ENCODE data around the gene PCED1B.
A peak's percentile ranks its signal among the peaks of the same experiment; 100 is the strongest.

PCED1B gene

GRCh38 chr12:47274760-47275159 lies 195.3 kb downstream of the PCED1B start:
- no peaks in the 10 kb centered on the region for H3K79me2 ChIP-seq (ENCODE audit: insufficient read depth, low read length)
- H4K20me1 ChIP-seq (ENCODE audit: low read depth, low read length) = no peaks in the 10 kb centered on the region
- H3K9me2 ChIP-seq (replicated peaks; ENCODE audit: insufficient read depth, low read length) = no peaks in the 10 kb centered on the region
- no peak overlapping the region for H3K4me2 ChIP-seq (ENCODE audit: low read depth, low read length, poor library complexity, severe bottlenecking)
- no peak overlapping the region for H3K9ac ChIP-seq (ENCODE audit: low read length)
- H3K4me3 ChIP-seq (ENCODE audit: insufficient read depth, low read length, poor library complexity, severe bottlenecking) = no peak overlapping the region
- H3K27ac ChIP-seq (ENCODE audit: low read depth, low read length) = no peak overlapping the region
- no peaks in the 10 kb centered on the region for H3K36me3 ChIP-seq (ENCODE audit: low read length)
- no peaks in the 10 kb centered on the region for H3K9me3 ChIP-seq (ENCODE audit: insufficient read depth, low read length)
- TF ChIP-seq CTCF (IDR thresholded peaks at IDR 0.05; ENCODE audit: insufficient read depth, low read length, poor library complexity, severe bottlenecking) = no peak
- TF ChIP-seq EZH2phosphoT487 (conservative IDR thresholded peaks at IDR 0.05; ENCODE audit: low read length) = no peak
- no peaks in the 10 kb centered on the region for H3K27me3 ChIP-seq (ENCODE audit: low read length)
- peaks cover 21% of the 10 kb centered on the region for H3F3A ChIP-seq (ENCODE audit: insufficient read depth)
- no peak overlapping the region for H2AFZ ChIP-seq (ENCODE audit: low read depth, low read length, severe bottlenecking)

- TF ChIP-seq CTCF (IDR thresholded peaks at IDR 0.05; ENCODE audit: insufficient read depth, low read length, poor library complexity, severe bottlenecking) (no peak), EZH2phosphoT487 (conservative IDR thresholded peaks at IDR 0.05; ENCODE audit: low read length) (no peak)
- no peaks in the 10 kb centered on the region for H3K27me3 ChIP-seq (ENCODE audit: low read length)
- H4K20me1 ChIP-seq (ENCODE audit: low read depth, low read length) = no peaks in the 10 kb centered on the region
- H3K9ac ChIP-seq (ENCODE audit: low read length) = no peak overlapping the region
- H3K27ac ChIP-seq (ENCODE audit: low read depth, low read length) = peak overlapping the region; percentile 44; the same call in 1 of the 2 replicates
- no peaks in the 10 kb centered on the region for H3K9me3 ChIP-seq (ENCODE audit: insufficient read depth, low read length)
- H3K4me3 ChIP-seq (ENCODE audit: insufficient read depth, low read length, poor library complexity, severe bottlenecking) = no peak overlapping the region
- no peaks in the 10 kb centered on the region for H3K79me2 ChIP-seq (ENCODE audit: insufficient read depth, low read length)
- peaks cover 13% of the 10 kb centered on the region for H3F3A ChIP-seq (ENCODE audit: insufficient read depth)
- peak overlapping the region; percentile 77 for H2AFZ ChIP-seq (ENCODE audit: low read depth, low read length, severe bottlenecking)
- H3K36me3 ChIP-seq (ENCODE audit: low read length) = no peaks in the 10 kb centered on the region
- H3K4me2 ChIP-seq (ENCODE audit: low read depth, low read length, poor library complexity, severe bottlenecking) = peak overlapping the region; percentile 40
- H3K9me2 ChIP-seq (replicated peaks; ENCODE audit: insufficient read depth, low read length) = no peaks in the 10 kb centered on the region
Measured at GRCh38 chr12:47276253-47276620, 196.8 kb downstream of the PCED1B start.

GRCh38 chr12:47276621-47277309 lies 197.3 kb downstream of the PCED1B start:
- H3K36me3 ChIP-seq (ENCODE audit: low read length) = no peaks in the 10 kb centered on the region
- no peaks in the 10 kb centered on the region for H3K9me3 ChIP-seq (ENCODE audit: insufficient read depth, low read length)
- no peaks in the 10 kb centered on the region for H4K20me1 ChIP-seq (ENCODE audit: low read depth, low read length)
- H3K9me2 ChIP-seq (replicated peaks; ENCODE audit: insufficient read depth, low read length) = no peaks in the 10 kb centered on the region
- peak overlapping the region; percentile 77 for H2AFZ ChIP-seq (ENCODE audit: low read depth, low read length, severe bottlenecking)
- no peaks in the 10 kb centered on the region for H3K27me3 ChIP-seq (ENCODE audit: low read length)
- H3K79me2 ChIP-seq (ENCODE audit: insufficient read depth, low read length) = no peaks in the 10 kb centered on the region
- H3K9ac ChIP-seq (ENCODE audit: low read length) = peak overlapping the region; percentile 10; the same call in 1 of the 2 replicates
- H3K4me2 ChIP-seq (ENCODE audit: low read depth, low read length, poor library complexity, severe bottlenecking) = peak overlapping the region; percentile 40
- H3K27ac ChIP-seq (ENCODE audit: low read depth, low read length) = peak overlapping the region; percentile 44
- TF ChIP-seq CTCF (IDR thresholded peaks at IDR 0.05; ENCODE audit: insufficient read depth, low read length, poor library complexity, severe bottlenecking) (no peak), EZH2phosphoT487 (conservative IDR thresholded peaks at IDR 0.05; ENCODE audit: low read length) (no peak)
- peaks cover 8% of the 10 kb centered on the region for H3F3A ChIP-seq (ENCODE audit: insufficient read depth)
- no peak overlapping the region for H3K4me3 ChIP-seq (ENCODE audit: insufficient read depth, low read length, poor library complexity, severe bottlenecking)
